ENCODE results near the gene EBF3. TPM values are rescaled to one million over a fixed set of nuclear protein-coding genes. Genes with fewer than 3 reads are reported as not detected.

The EBF3 gene
- total RNA-seq, 1 experiment from 2014 or later, result not detected

GRCh38 chr10:129854158-129854557, 109.9 kb downstream of the EBF3 start:
- no peak for DNase-seq (ENCODE audit: low spot score)

GRCh38 chr10:129853562-129853903, 110.5 kb downstream of the EBF3 start:
- peak; percentile 52 for DNase-seq (ENCODE audit: low spot score)

- no peak for DNase-seq (ENCODE audit: low spot score)
Measured at GRCh38 chr10:129852829-129853561, 111.1 kb downstream of the EBF3 start.

- no peak for DNase-seq (ENCODE audit: low spot score)
Measured at GRCh38 chr10:129851941-129852640, 112.0 kb downstream of the EBF3 start.

- no peak for DNase-seq (ENCODE audit: low spot score)
Measured at GRCh38 chr10:129850790-129851189, 113.3 kb downstream of the EBF3 start.

GRCh38 chr10:129850316-129850715, 113.8 kb downstream of the EBF3 start:
- no peak for DNase-seq (ENCODE audit: low spot score)

- DNase-seq (ENCODE audit: low spot score), result no peak
Measured at GRCh38 chr10:129849853-129850252, 114.2 kb downstream of the EBF3 start.

GRCh38 chr10:129849452-129849750, 114.7 kb downstream of the EBF3 start:
- no peak for DNase-seq (ENCODE audit: low spot score)

- DNase-seq (ENCODE audit: low spot score), result no peak
Measured at GRCh38 chr10:129848696-129849451, 115.2 kb downstream of the EBF3 start.

- DNase-seq (ENCODE audit: low spot score), result no peak
Measured at GRCh38 chr10:129847741-129848483, 116.2 kb downstream of the EBF3 start.

GRCh38 chr10:129846991-129847391, 117.1 kb downstream of the EBF3 start:
- DNase-seq (ENCODE audit: low spot score), result no peak

GRCh38 chr10:129845111-129845753, 118.8 kb downstream of the EBF3 start:
- no peak for DNase-seq (ENCODE audit: low spot score)

- no peak for DNase-seq (ENCODE audit: low spot score)
Measured at GRCh38 chr10:129844216-129844766, 119.8 kb downstream of the EBF3 start.

GRCh38 chr10:129843702-129844101, 120.4 kb downstream of the EBF3 start:
- no peak for DNase-seq (ENCODE audit: low spot score)

GRCh38 chr10:129843131-129843541, 120.9 kb downstream of the EBF3 start:
- DNase-seq (ENCODE audit: low spot score), result no peak

GRCh38 chr10:129842031-129842430, 122.0 kb downstream of the EBF3 start:
- no peak for DNase-seq (ENCODE audit: low spot score)

GRCh38 chr10:129841590-129841989, 122.5 kb downstream of the EBF3 start:
- no peak for DNase-seq (ENCODE audit: low spot score)

GRCh38 chr10:129841071-129841470, 123.0 kb downstream of the EBF3 start:
- no peak for DNase-seq (ENCODE audit: low spot score)

- DNase-seq (ENCODE audit: low spot score), result no peak
Measured at GRCh38 chr10:129840196-129840590, 123.9 kb downstream of the EBF3 start.

- DNase-seq (ENCODE audit: low spot score), result no peak
Measured at GRCh38 chr10:129839285-129840195, 124.5 kb downstream of the EBF3 start.

Data from HT-29 (cell line).